PC-3 (cell line): ENCODE data around the gene CEP120. TPM values are rescaled to one million over a fixed set of nuclear protein-coding genes. Genes with fewer than 3 reads are reported as not detected.

ENCODE experiments used
- ATAC-seq: fragments of 200-7000 bp; cut with Tn5 transposase; 2 replicates; pipeline ENCODE4 v1.9.1; 2020; ENCODE audit warnings: mild to moderate bottlenecking, moderate library complexity
- BruUV-seq: library from RNA; stranded (reverse); fragments of 400-500 nt; replicated peaks from 2 replicates; lab custom pipeline; 2021; lab: Mats Ljungman, UMichigan
- CTCF ChIA-PET: fragments of 300-600 bp; sonication (Branson Sonifier 250); formaldehyde crosslinking; loops from one replicate; lab custom pipeline; 2022; ENCODE audit warnings: antibody characterized with exemption; lab: Charles Lee
- POLR2A ChIA-PET: fragments of 300-600 bp; sonication (Branson Sonifier 250); formaldehyde crosslinking; loops from one replicate; lab custom pipeline; 2022; ENCODE audit warnings: antibody characterized with exemption; ENCODE audit not compliant: unreplicated experiment; lab: Charles Lee
- DNase-seq: peaks from one replicate; pipeline ENCODE4 v3.0.0-alpha.2; 2015
- H2AFZ ChIP-seq: fragments of 300-600 bp; sonication (generic); 2 replicates; pipeline ENCODE4 v1.6.0; 2016; ENCODE audit warnings: antibody characterized with exemption, low read length
- H3F3A ChIP-seq: fragments of 300-600 bp; sonication (generic); one replicate; pipeline ENCODE4 v1.6.0; 2017; ENCODE audit warnings: antibody characterized with exemption, low read length, control low read depth, mild to moderate bottlenecking; ENCODE audit not compliant: unreplicated experiment
- H3K27ac ChIP-seq: fragments of 300-600 bp; sonication (generic); 2 replicates; pipeline ENCODE4 v1.5.1; 2016; ENCODE audit warnings: mild to moderate bottlenecking, low read length
- H3K27me3 ChIP-seq: fragments of 300-600 bp; sonication (generic); 2 replicates; pipeline ENCODE4 v1.6.1; 2016; ENCODE audit warnings: low read length, mixed read lengths
- H3K36me3 ChIP-seq: fragments of 300-600 bp; sonication (generic); 2 replicates; pipeline ENCODE4 v1.6.1; 2016; ENCODE audit warnings: low read depth, mixed run types, low read length, mixed read lengths
- H3K4me1 ChIP-seq: fragments of 300-600 bp; sonication (generic); 2 replicates; pipeline ENCODE4 v1.5.1; 2016; ENCODE audit warnings: low read length; ENCODE audit not compliant: insufficient read depth
- H3K4me2 ChIP-seq: fragments of 300-600 bp; sonication (generic); 2 replicates; pipeline ENCODE4 v1.6.0; 2016; ENCODE audit warnings: low read length
- H3K4me3 ChIP-seq: fragments of 300-600 bp; sonication (generic); 2 replicates; pipeline ENCODE4 v1.5.1; 2016; ENCODE audit warnings: mild to moderate bottlenecking, low read length, mixed read lengths
- H3K79me2 ChIP-seq: fragments of 300-600 bp; sonication (generic); 2 replicates; pipeline ENCODE4 v1.6.1; 2017; ENCODE audit warnings: low read length, mixed read lengths
- H3K9ac ChIP-seq: fragments of 300-600 bp; sonication (generic); 2 replicates; pipeline ENCODE4 v1.6.0; 2016; ENCODE audit warnings: mild to moderate bottlenecking, low read length
- H3K9me2 ChIP-seq: fragments of 300-600 bp; sonication (generic); replicated peaks from 2 replicates; pipeline ENCODE4 v1.6.1; 2016; ENCODE audit warnings: mixed run types, low read length, mixed read lengths
- H3K9me3 ChIP-seq: fragments of 300-600 bp; sonication (generic); 2 replicates; pipeline ENCODE4 v1.6.1; 2016; ENCODE audit warnings: low read length, mixed read lengths
- H4K20me1 ChIP-seq: fragments of 300-600 bp; sonication (generic); 2 replicates; pipeline ENCODE4 v1.6.1; 2016; ENCODE audit warnings: low read length, mixed read lengths
- CTCF ChIP-seq: fragments of 300-600 bp; sonication (generic); conservative IDR thresholded peaks from 2 replicates; pipeline ENCODE4 v1.5.1; 2017; ENCODE audit warnings: antibody characterized with exemption, low read depth, mild to moderate bottlenecking, low read length
- EZH2 ChIP-seq: fragments of 300-600 bp; sonication (generic); IDR thresholded peaks from one replicate; pipeline ENCODE4 v1.6.1; 2017; ENCODE audit warnings: antibody characterized with exemption, mild to moderate bottlenecking, low read length; ENCODE audit not compliant: unreplicated experiment
- EZH2phosphoT487 ChIP-seq: fragments of 300-600 bp; sonication (generic); IDR thresholded peaks from 2 replicates; pipeline ENCODE4 v1.6.1; 2018; ENCODE audit warnings: mild to moderate bottlenecking, antibody characterized with exemption, low read length, borderline replicate concordance
- intact Hi-C: fragments of 100-400 bp; cut with micrococcal nuclease; formaldehyde crosslinking; loops from 2 replicates; pipeline ENCODE4 v1.9.0; 2023
- total RNA-seq: library from RNA; depleted of rRNA; stranded (reverse); fragments of >200 nt; gene quantifications from 2 replicates; pipeline ENCODE4 v1.2.3, GENCODE V29; 2014

CEP120 gene
- total RNA-seq, 1 experiment from 2014 or later: 11.5 TPM

DNA sequence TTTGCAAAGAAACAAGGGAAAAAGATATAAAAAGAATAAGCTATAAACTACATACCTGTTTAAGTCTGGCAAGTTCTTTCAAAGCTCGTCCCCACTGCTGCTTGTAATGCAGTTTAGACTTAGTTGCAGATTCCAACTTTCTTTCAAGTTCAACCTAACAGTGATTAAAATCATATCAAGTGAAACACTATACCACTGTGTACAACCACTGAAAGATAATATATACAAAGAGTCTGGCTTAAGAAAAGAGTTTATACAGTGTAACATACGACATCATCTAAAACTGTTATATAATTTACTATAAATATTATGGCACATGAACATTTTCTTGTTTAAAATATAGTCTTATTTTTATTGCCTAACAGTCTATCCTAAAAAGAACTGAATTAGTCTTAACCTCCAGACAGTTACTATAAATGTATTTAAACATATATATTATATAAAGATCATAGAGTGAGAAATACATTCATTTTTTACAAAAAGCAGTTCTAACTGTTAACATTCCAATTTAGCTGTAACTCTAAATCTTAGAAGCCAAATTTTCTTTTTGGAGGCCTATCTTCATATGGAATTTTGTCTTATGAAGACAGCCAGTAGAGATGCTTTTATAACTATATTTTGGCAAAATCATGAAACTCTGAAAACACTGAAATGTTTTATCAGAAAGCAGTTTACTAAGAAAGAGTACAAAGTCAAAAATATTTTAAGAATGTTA is 58.6 kb downstream of the CEP120 start:
- TF ChIP-seq EZH2phosphoT487: no peak
- no peak for TF ChIP-seq EZH2
- no peak for TF ChIP-seq CTCF
- Histone ChIP-seq H3K4me2 (no peak overlapping the region), H3K9me2 (no peaks in the 10 kb centered on the region), H3F3A (no peaks in the 10 kb centered on the region), H4K20me1 (no peaks in the 10 kb centered on the region), H3K9me3 (no peaks in the 10 kb centered on the region), H3K4me1 (no peaks in the 10 kb centered on the region), H3K36me3 (no peaks in the 10 kb centered on the region), H3K27ac (no peak overlapping the region), H2AFZ (no peak overlapping the region), H3K79me2 (no peaks in the 10 kb centered on the region), H3K9ac (no peak overlapping the region), H3K27me3 (no peaks in the 10 kb centered on the region), H3K4me3 (no peak overlapping the region)
- CTCF ChIA-PET: no interaction called here
- BruUV-seq: no TSS peak
- DNase-seq: no peak
- intact Hi-C loops: loop anchor here (5.0 kb wide), 1 partner anchor 862 kb away; no protein-coding TSS in a partner anchor
- POLR2A ChIA-PET: no interaction called here
- ATAC-seq: no peak

DNA sequence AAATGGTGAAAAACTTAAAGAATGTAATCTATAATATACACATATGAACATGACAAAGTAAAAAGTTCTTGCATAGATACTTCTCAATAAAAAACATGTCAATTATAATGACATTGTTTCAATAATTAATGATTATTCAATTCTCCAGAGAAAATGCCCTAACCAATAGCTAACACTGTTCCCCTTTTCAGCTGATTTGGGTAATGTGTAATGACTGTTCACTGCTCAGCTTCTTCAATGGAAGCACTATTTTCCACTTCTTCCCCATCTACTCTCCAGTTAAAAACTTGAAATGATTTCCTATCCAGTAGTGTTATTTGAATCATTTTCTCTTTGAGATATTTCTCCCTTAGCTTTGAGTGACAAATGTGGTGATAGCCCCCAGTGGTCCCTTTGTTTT is 62.3 kb downstream of the CEP120 start:
- Histone ChIP-seq H3K9ac (no peak overlapping the region), H4K20me1 (no peaks in the 10 kb centered on the region), H3K79me2 (no peaks in the 10 kb centered on the region), H3K4me2 (no peak overlapping the region), H3K27ac (no peak overlapping the region), H3K9me2 (no peaks in the 10 kb centered on the region), H3K4me3 (no peak overlapping the region), H3F3A (no peaks in the 10 kb centered on the region), H3K36me3 (peaks cover 6% of the 10 kb centered on the region; the same call in 1 of the 2 replicates), H2AFZ (no peak overlapping the region), H3K4me1 (no peaks in the 10 kb centered on the region), H3K27me3 (no peaks in the 10 kb centered on the region), H3K9me3 (no peaks in the 10 kb centered on the region)
- no peak for DNase-seq
- BruUV-seq: no TSS peak
- ATAC-seq: no peak
- TF ChIP-seq EZH2phosphoT487 (no peak), CTCF (no peak), EZH2 (no peak)
- POLR2A ChIA-PET: no interaction called here
- CTCF ChIA-PET: no interaction called here
- intact Hi-C loops: no loop called here

DNA sequence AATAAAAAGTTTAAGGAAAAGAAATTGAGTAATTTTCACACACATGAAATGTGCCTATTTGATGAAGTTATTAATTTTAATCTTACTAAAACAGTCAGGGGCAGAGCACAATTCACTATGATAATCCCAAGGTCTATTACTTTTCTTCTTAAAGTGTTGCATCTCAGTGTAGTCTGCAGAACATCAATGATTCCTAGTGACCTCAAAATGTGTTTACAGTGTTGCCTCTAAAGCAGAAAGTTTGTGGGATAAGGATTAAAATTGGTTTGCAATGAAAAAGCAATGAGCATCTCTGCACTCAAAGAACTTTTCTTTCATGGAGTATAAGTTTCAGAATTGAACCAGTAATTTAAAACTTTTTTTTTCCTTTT is 63.0 kb downstream of the CEP120 start:
- Histone ChIP-seq H2AFZ (no peak overlapping the region), H3K9ac (no peak overlapping the region), H3F3A (no peaks in the 10 kb centered on the region), H3K4me1 (no peaks in the 10 kb centered on the region), H3K27ac (no peak overlapping the region), H3K4me2 (no peak overlapping the region), H3K27me3 (no peaks in the 10 kb centered on the region), H3K36me3 (peaks cover 6% of the 10 kb centered on the region; the same call in 1 of the 2 replicates), H3K9me3 (no peaks in the 10 kb centered on the region), H4K20me1 (no peaks in the 10 kb centered on the region), H3K79me2 (no peaks in the 10 kb centered on the region), H3K4me3 (no peak overlapping the region), H3K9me2 (no peaks in the 10 kb centered on the region)
- ChIA-PET POLR2A (no interaction called here), CTCF (no interaction called here)
- no TSS peak for BruUV-seq
- DNase-seq (no peak), ATAC-seq (no peak)
- TF ChIP-seq EZH2phosphoT487 (no peak), CTCF (no peak), EZH2 (no peak)
- intact Hi-C loops: no loop called here
